ENCODE measurements around the gene LDOC1.
"Not testable (repeated sequence)": the region's sequence is repeated elsewhere in the genome, so short reads cannot be mapped to it uniquely, and the experiment has no call there.

Gene LDOC1

GRCh38 chrX:141176586-141177451, at the start of gene LDOC1:
Gene LDOC1 (minus strand): TSS chrX:141177129. CDS start chrX:141177021, 108 bp downstream.
- DNase-seq, result peak; percentile 82

- no peak for DNase-seq
Observed at GRCh38 chrX:141221611-141222010, 44.7 kb upstream of the LDOC1 start.

- DNase-seq, result peak; percentile 81
Observed at GRCh38 chrX:141220342-141221008, 43.5 kb upstream of the LDOC1 start.

GRCh38 chrX:141214196-141214595, 37.3 kb upstream of the LDOC1 start:
- peak; percentile 42 for DNase-seq

GRCh38 chrX:141201962-141202361, 25.0 kb upstream of the LDOC1 start:
- no peak for DNase-seq

- not testable (repeated sequence) for DNase-seq
Observed at GRCh38 chrX:141188573-141188972, 11.6 kb upstream of the LDOC1 start.

- no peak for DNase-seq
Observed at GRCh38 chrX:141185366-141185765, 8.4 kb upstream of the LDOC1 start.

- DNase-seq, result no peak
Observed at GRCh38 chrX:141183000-141183399, 6.1 kb upstream of the LDOC1 start.

GRCh38 chrX:141180851-141181250, 3.9 kb upstream of the LDOC1 start:
- no peak for DNase-seq

- DNase-seq, result no peak
Observed at GRCh38 chrX:141175786-141176185, 1.1 kb downstream of the LDOC1 start.

- DNase-seq, result no peak
Observed at GRCh38 chrX:141164406-141164805, 12.5 kb downstream of the LDOC1 start.

GRCh38 chrX:141158084-141158483, 18.8 kb downstream of the LDOC1 start:
- DNase-seq, result no peak

GRCh38 chrX:141155231-141155630, 21.7 kb downstream of the LDOC1 start:
- DNase-seq, result not testable (repeated sequence)

GRCh38 chrX:141142946-141143345, 34.0 kb downstream of the LDOC1 start:
- DNase-seq, result peak; percentile 1

- no peak for DNase-seq
Observed at GRCh38 chrX:141133272-141133671, 43.7 kb downstream of the LDOC1 start.

GRCh38 chrX:141127146-141127545, 49.8 kb downstream of the LDOC1 start:
- DNase-seq, result no peak

Measured in fibroblast of upper back skin (primary cell).